Keratinocyte (primary cell): ENCODE data around the gene CPED1.

Source experiments
- CTCF ChIP-seq, 3 experiments: IDR thresholded peaks in 1 of 3; conservative IDR thresholded peaks in 1 of 3; optimal IDR thresholded peaks in 1 of 3; 2 replicates in 2 of 3; 3 replicates in 1 of 3; pipeline versions ENCODE3 to v1.5.1; 2011; ENCODE audit warnings: low read length in 3 of 3, mild to moderate bottlenecking in 3 of 3, moderate library complexity in 2 of 3, control low read depth in 1 of 3, inconsistent platforms in 1 of 3; ENCODE audit not compliant: insufficient read depth in 2 of 3; ENCODE audit errors: extremely low read depth in 1 of 3
- EZH2 ChIP-seq: IDR thresholded peaks from one replicate; pipeline ENCODE4 v1.6.1; 2012; ENCODE audit warnings: inconsistent platforms, mild to moderate bottlenecking, low read length, moderate library complexity

DNA sequence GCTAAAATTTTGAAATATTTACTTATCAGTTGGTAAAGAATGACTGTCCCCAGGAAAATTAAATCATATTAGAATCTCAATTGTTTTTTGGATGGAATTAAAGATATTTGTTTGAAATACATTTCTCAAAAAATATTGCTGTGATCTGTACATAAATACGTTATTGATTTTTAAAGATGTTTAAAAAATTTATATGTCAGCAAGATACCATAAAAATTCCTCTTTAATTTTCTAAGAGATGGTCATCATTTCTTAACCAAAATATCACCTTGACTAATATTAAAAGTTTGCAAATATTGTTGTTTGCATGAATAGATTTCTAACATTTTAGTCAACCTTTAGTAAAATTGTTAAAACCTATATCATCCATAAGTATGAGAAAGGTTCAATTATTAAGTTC lies 192.8 kb downstream of the CPED1 start:
- TF ChIP-seq EZH2 (no peak), CTCF (optimal IDR thresholded peaks at IDR 0.05 in 1 of 3, IDR thresholded peaks at IDR 0.05 in 1 of 3, conservative IDR thresholded peaks at IDR 0.05 in 1 of 3; ENCODE audit: extremely low read depth in 1 of 3, insufficient read depth in 2 of 3, low read length in 3 of 3) (no peak)
